GM12801 (cell line): ENCODE data around the gene SLC26A11.

Experiments
- CTCF ChIP-seq: IDR thresholded peaks from one replicate; pipeline ENCODE4 v1.5.1; 2011; ENCODE audit warnings: control low read depth; ENCODE audit not compliant: insufficient read length; ENCODE audit errors: extremely low read depth

SLC26A11 gene

DNA sequence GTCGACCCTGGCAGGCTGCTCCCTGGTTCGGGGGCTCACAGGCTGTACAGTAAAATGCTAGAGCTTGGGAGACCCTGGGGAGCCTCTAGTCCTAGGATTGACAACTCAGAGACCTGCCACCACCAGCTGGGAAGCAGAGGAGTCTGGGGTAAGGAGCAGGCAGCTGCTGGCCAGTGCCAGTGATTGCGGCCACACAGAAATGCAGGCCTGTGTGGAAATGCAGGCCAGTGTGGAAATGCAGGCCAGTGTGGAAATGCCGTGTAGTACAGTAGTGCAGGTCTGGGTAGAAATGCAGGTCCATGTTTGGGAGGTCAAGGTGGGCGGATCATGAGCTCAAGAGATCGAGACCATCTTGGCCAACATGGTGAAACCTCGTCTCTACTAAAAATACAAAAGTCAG is 23.6 kb upstream of the SLC26A11 start:
- TF ChIP-seq CTCF, result no peak

DNA sequence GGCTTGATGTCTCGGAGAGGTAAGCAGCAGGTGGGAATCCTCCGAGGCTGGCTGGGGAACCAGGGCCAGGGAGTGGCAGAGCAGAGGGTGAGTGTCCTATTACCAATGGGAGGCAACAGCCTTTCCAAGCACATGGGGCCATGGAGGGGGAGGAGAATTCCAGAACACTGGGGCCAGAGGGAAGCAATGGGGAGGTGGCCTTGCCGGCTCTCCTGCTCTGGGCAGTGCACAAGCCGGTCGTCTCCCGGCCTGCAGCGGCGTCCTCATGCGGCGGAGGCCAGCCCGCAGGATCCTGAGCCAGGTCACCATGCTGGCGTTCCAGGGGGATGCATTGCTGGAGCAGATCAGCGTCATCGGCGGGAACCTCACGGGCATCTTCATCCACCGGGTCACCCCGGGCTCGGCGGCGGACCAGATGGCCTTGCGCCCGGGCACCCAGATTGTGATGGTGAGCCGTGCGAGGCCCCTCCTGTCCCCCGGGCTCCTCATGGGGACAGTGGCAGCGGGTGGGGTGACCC is 22.0 kb upstream of the SLC26A11 start:
- TF ChIP-seq CTCF, result no peak

GRCh38 chr17:80201446-80201845 is 18.8 kb upstream of the SLC26A11 start:
- TF ChIP-seq CTCF, result no peak

GRCh38 chr17:80202197-80202596 is 18.0 kb upstream of the SLC26A11 start:
- no peak for TF ChIP-seq CTCF

- no peak for TF ChIP-seq CTCF
Measured at GRCh38 chr17:80203471-80203963, 16.7 kb upstream of the SLC26A11 start.

DNA sequence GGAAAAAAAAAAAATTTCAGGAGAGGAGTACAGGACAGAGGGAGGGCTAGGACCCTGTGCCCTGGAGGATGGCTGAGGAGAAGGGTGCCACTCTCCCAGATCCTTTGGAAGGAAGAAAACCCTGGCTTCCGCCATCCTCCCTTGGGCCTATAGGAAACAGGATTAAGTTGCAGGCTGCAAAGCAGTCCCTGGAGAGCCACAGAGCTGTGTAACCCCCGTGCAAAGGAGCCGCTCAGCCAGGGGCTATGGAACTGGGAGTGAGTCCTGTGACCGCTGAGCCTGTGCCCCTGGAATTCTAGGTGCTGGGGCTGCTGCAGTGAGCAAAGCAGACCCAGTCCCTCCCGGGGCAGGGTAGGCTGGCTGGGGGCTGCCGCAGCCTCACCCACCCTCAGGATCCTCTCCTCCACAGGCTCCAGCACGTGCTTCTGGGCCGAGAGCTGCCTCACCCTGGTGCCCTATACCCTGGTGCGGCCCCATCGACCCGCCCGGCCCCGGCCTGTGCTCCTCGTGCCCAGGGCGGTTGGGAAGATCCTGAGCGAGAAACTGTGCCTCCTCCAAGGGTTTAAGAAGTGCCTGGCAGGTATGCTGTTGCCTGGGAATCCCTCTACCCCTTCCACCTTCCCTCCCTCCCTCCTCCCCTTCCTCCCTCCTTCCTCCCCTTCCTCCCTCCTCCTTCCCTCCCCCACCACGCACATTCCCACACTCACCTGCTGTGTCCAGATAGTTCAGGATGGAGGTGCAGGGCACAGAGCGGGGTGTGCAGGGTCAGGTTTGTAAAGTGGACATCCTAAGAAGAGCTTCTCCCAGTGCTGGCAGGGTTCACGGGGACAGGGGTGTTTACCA is 15.4 kb upstream of the SLC26A11 start:
- no peak for TF ChIP-seq CTCF

GRCh38 chr17:80205811-80206210 is 14.4 kb upstream of the SLC26A11 start:
- no peak for TF ChIP-seq CTCF
